ENCODE results near the gene TBL1Y. TPM values are rescaled to one million over a fixed set of nuclear protein-coding genes. Genes with fewer than 3 reads are reported as not detected.
"Not testable (repeated sequence)": the region's sequence is repeated elsewhere in the genome, so short reads cannot be mapped to it uniquely, and the experiment has no call there.

Gene TBL1Y
- total and polyA plus RNA-seq, 10 of the 15 experiments (the other 5 are each of a cell fraction or from before 2014, with no cell fraction given): not detected

GRCh38 chrY:6895236-6895635 is 15.3 kb upstream of the TBL1Y start:
- Histone ChIP-seq H3K4me1 (ENCODE audit: control insufficient read depth, insufficient read depth, low read length) (no peaks in the 10 kb centered on the region), H3K27ac (ENCODE audit: control insufficient read depth, insufficient read depth) (no peak overlapping the region), H3K36me3 (ENCODE audit: control insufficient read depth in 2 of 2, insufficient read depth in 2 of 2, low read length in 1 of 2) (no peaks in the 10 kb centered on the region), H3K9ac (ENCODE audit: control insufficient read depth, insufficient read depth, low read length) (no peak overlapping the region), H4K20me1 (ENCODE audit: control insufficient read depth, insufficient read depth) (no peaks in the 10 kb centered on the region), H3K4me3 (no peak overlapping the region), H3K79me2 (ENCODE audit: control insufficient read depth, insufficient read depth, low read length) (no peaks in the 10 kb centered on the region), H3K4me2 (ENCODE audit: control insufficient read depth, insufficient read depth) (no peak overlapping the region), H3K9me3 (replicated peaks; ENCODE audit: control insufficient read depth, insufficient read depth, low read length) (no peaks in the 10 kb centered on the region), H2AFZ (ENCODE audit: control insufficient read depth, low read depth, low read length) (no peak overlapping the region), H3K27me3 (replicated peaks in 1 of 2; ENCODE audit: control insufficient read depth in 2 of 2, insufficient read depth in 2 of 2, low read length in 1 of 2) (no peaks in the 10 kb centered on the region)
- ChIA-PET CTCF (no interaction called here), RAD21 (ENCODE audit: unreplicated experiment) (no interaction called here), POLR2A (no interaction called here), SMC1A (ENCODE audit: uncharacterized antibody, unreplicated experiment) (no interaction called here)
- intact Hi-C loops (cut with micrococcal nuclease; ENCODE audit: unreplicated experiment): no loop called here
- FAIRE-seq (no peak), ATAC-seq (no peak), DNase-seq (ENCODE audit: low read depth, low spot score) (no peak)
- no TSS peak for BruUV-seq (replicated peaks)
- TF ChIP-seq MXI1 (IDR thresholded peaks at IDR 0.05; ENCODE audit: low read depth, low read length): no peak
- no CpG with 5 or more reads among the region's 1 CpG for WGBS (ENCODE audit: insufficient coverage, insufficient replicate concordance, low lambda C conversion rate, missing lambda C conversion rate)
- in situ Hi-C loops (cut with MboI): no loop called here

- DNase-seq (ENCODE audit: low read depth, low spot score); intact Hi-C loops (cut with micrococcal nuclease; ENCODE audit: unreplicated experiment); H2AFZ ChIP-seq (ENCODE audit: control insufficient read depth, low read depth, low read length); H4K20me1 ChIP-seq (ENCODE audit: control insufficient read depth, insufficient read depth); H3K79me2 ChIP-seq (ENCODE audit: control insufficient read depth, insufficient read depth, low read length); ATAC-seq; H3K4me3 ChIP-seq; FAIRE-seq; H3K27me3 ChIP-seq (replicated peaks in 1 of 2; ENCODE audit: control insufficient read depth in 2 of 2, insufficient read depth in 2 of 2, low read length in 1 of 2); in situ Hi-C loops (cut with MboI); H3K27ac ChIP-seq (ENCODE audit: control insufficient read depth, insufficient read depth); SMC1A ChIA-PET (ENCODE audit: uncharacterized antibody, unreplicated experiment); H3K4me1 ChIP-seq (ENCODE audit: control insufficient read depth, insufficient read depth, low read length); H3K4me2 ChIP-seq (ENCODE audit: control insufficient read depth, insufficient read depth); BruUV-seq (replicated peaks); RAD21 ChIA-PET (ENCODE audit: unreplicated experiment); CTCF ChIA-PET; H3K9ac ChIP-seq (ENCODE audit: control insufficient read depth, insufficient read depth, low read length); H3K36me3 ChIP-seq (ENCODE audit: control insufficient read depth in 2 of 2, insufficient read depth in 2 of 2, low read length in 1 of 2); POLR2A ChIA-PET; H3K9me3 ChIP-seq (replicated peaks; ENCODE audit: control insufficient read depth, insufficient read depth, low read length): not testable (repeated sequence)
Observed at GRCh38 chrY:6902116-6902515, 8.4 kb upstream of the TBL1Y start.

- RAD21 ChIA-PET (ENCODE audit: unreplicated experiment): no interaction called here
- no peaks in the 10 kb centered on the region for H3K4me1 ChIP-seq (ENCODE audit: control insufficient read depth, insufficient read depth, low read length)
- H3K4me3 ChIP-seq: no peak overlapping the region
- intact Hi-C loops (cut with micrococcal nuclease; ENCODE audit: unreplicated experiment) (no loop called here), in situ Hi-C loops (cut with MboI) (no loop called here)
- FAIRE-seq (no peak), ATAC-seq (no peak), DNase-seq (ENCODE audit: low read depth, low spot score) (no peak)
- H2AFZ ChIP-seq (ENCODE audit: control insufficient read depth, low read depth, low read length): no peak overlapping the region
- CTCF ChIA-PET: no interaction called here
- H3K36me3 ChIP-seq (ENCODE audit: control insufficient read depth in 2 of 2, insufficient read depth in 2 of 2, low read length in 1 of 2): no peaks in the 10 kb centered on the region
- BruUV-seq (replicated peaks): no TSS peak
- no peaks in the 10 kb centered on the region for H4K20me1 ChIP-seq (ENCODE audit: control insufficient read depth, insufficient read depth)
- no peaks in the 10 kb centered on the region for H3K79me2 ChIP-seq (ENCODE audit: control insufficient read depth, insufficient read depth, low read length)
- no peak overlapping the region for H3K9ac ChIP-seq (ENCODE audit: control insufficient read depth, insufficient read depth, low read length)
- H3K9me3 ChIP-seq (replicated peaks; ENCODE audit: control insufficient read depth, insufficient read depth, low read length): no peaks in the 10 kb centered on the region
- H3K4me2 ChIP-seq (ENCODE audit: control insufficient read depth, insufficient read depth): no peak overlapping the region
- SMC1A ChIA-PET (ENCODE audit: uncharacterized antibody, unreplicated experiment): no interaction called here
- POLR2A ChIA-PET: no interaction called here
- no peaks in the 10 kb centered on the region for H3K27me3 ChIP-seq (replicated peaks in 1 of 2; ENCODE audit: control insufficient read depth in 2 of 2, insufficient read depth in 2 of 2, low read length in 1 of 2)
- WGBS (ENCODE audit: insufficient coverage, insufficient replicate concordance, low lambda C conversion rate, missing lambda C conversion rate): no CpG with 5 or more reads among the region's 1 CpG
- no peak overlapping the region for H3K27ac ChIP-seq (ENCODE audit: control insufficient read depth, insufficient read depth)
- TF ChIP-seq CBX5 (IDR thresholded peaks at IDR 0.05; ENCODE audit: low read depth): no peak
- no peak for TF ChIP-seq ZNF687 (IDR thresholded peaks at IDR 0.05)
- no peak for TF ChIP-seq ASH2L (IDR thresholded peaks at IDR 0.05; ENCODE audit: borderline replicate concordance, low read depth)
- TF ChIP-seq FOXM1 (IDR thresholded peaks at IDR 0.05; ENCODE audit: low read depth, low read length): no peak
- no peak for TF ChIP-seq LARP7 (IDR thresholded peaks at IDR 0.05)
- no peak for TF ChIP-seq BCL11A (IDR thresholded peaks at IDR 0.05; ENCODE audit: low read depth, low read length)
- no peak for TF ChIP-seq EGR1 (IDR thresholded peaks at IDR 0.05; ENCODE audit: borderline replicate concordance in 1 of 2, low read depth in 2 of 2, low read length in 2 of 2)
- TF ChIP-seq WRNIP1 (IDR thresholded peaks at IDR 0.05; ENCODE audit: borderline replicate concordance, low read depth, low read length): no peak
Observed at GRCh38 chrY:6907591-6907990, 2.9 kb upstream of the TBL1Y start.

Data from GM12878 (cell line).